GM19463 (cell line): ENCODE measurements around the gene SLC26A2.
A peak's percentile ranks its signal among the peaks of the same experiment; 100 is the strongest.

Source experiments
- ATAC-seq: cut with Tn5 transposase; IDR thresholded peaks from one replicate; pipeline ENCODE4 v1.9.1; 2021; ENCODE audit warnings: mild to moderate bottlenecking, moderate library complexity; ENCODE audit not compliant: unreplicated experiment

Gene SLC26A2

GRCh38 chr5:149961186-149961685 lies 678 bp downstream of the SLC26A2 start:
- no peak for ATAC-seq

GRCh38 chr5:149961957-149962409 lies 1.4 kb downstream of the SLC26A2 start:
- ATAC-seq: no peak

GRCh38 chr5:149962601-149963300 lies 2.2 kb downstream of the SLC26A2 start:
- no peak for ATAC-seq

GRCh38 chr5:149963729-149964128 lies 3.2 kb downstream of the SLC26A2 start:
- ATAC-seq: no peak

GRCh38 chr5:149966946-149967345 lies 6.4 kb downstream of the SLC26A2 start:
- ATAC-seq: no peak

- no peak for ATAC-seq
These were observed 8.8 kb downstream of the SLC26A2 start for GRCh38 chr5:149969181-149969930.

- no peak for ATAC-seq
These were observed 14.9 kb downstream of the SLC26A2 start for GRCh38 chr5:149975409-149975808.

GRCh38 chr5:149979896-149980295 lies 19.3 kb downstream of the SLC26A2 start:
- ATAC-seq: no peak

GRCh38 chr5:149981206-149981605 lies 20.6 kb downstream of the SLC26A2 start:
- no peak for ATAC-seq

- no peak for ATAC-seq
These were observed 21.9 kb downstream of the SLC26A2 start for GRCh38 chr5:149982505-149982904.

GRCh38 chr5:149988126-149988525 lies 27.6 kb downstream of the SLC26A2 start:
- ATAC-seq: no peak

- peak; percentile 69 for ATAC-seq
These were observed 30.2 kb downstream of the SLC26A2 start for GRCh38 chr5:149990518-149991376.

- no peak for ATAC-seq
These were observed 32.9 kb downstream of the SLC26A2 start for GRCh38 chr5:149993471-149993870.

GRCh38 chr5:149995385-149996204 lies 35.0 kb downstream of the SLC26A2 start:
- no peak for ATAC-seq

GRCh38 chr5:149996205-149996890 lies 35.8 kb downstream of the SLC26A2 start:
- no peak for ATAC-seq

- ATAC-seq: no peak
These were observed 37.7 kb downstream of the SLC26A2 start for GRCh38 chr5:149998281-149998680.

GRCh38 chr5:149999359-149999758 lies 38.8 kb downstream of the SLC26A2 start:
- no peak for ATAC-seq

GRCh38 chr5:149999866-150000255 lies 39.3 kb downstream of the SLC26A2 start:
- no peak for ATAC-seq

- peak; percentile 85 for ATAC-seq
These were observed 39.9 kb downstream of the SLC26A2 start, which contains the start of the genes HMGXB3 and TIGD6 for GRCh38 chr5:150000256-150000989. Gene HMGXB3 (plus strand): TSS chr5:150000739. CDS start chr5:150004853, 4,114 bp downstream. Gene TIGD6 (minus strand): TSS chr5:150000654. CDS start chr5:149996348, 4,306 bp downstream.
